HUES48 (cell line): ENCODE measurements around the gene ELAVL2.
A peak's percentile ranks its signal among the peaks of the same experiment; 100 is the strongest.

Experiments
- H3K27ac ChIP-seq: one replicate; pipeline ENCODE4 v1.7.0; 2013; ENCODE audit warnings: low read depth, low read length, inconsistent platforms
- H3K27me3 ChIP-seq: 2 replicates; pipeline ENCODE4 v1.6.1; 2013; ENCODE audit warnings: mild to moderate bottlenecking, low read length; ENCODE audit not compliant: control insufficient read depth, insufficient read depth
- H3K36me3 ChIP-seq: 2 replicates; pipeline ENCODE4 v1.6.1; 2013; ENCODE audit warnings: low read length; ENCODE audit not compliant: control insufficient read depth, insufficient read depth
- H3K4me1 ChIP-seq: 2 replicates; pipeline ENCODE4 v1.6.1; 2013; ENCODE audit warnings: mild to moderate bottlenecking, low read length; ENCODE audit not compliant: control insufficient read depth, insufficient read depth
- H3K4me3 ChIP-seq: 2 replicates; pipeline ENCODE4 v1.5.1; 2013; ENCODE audit warnings: mild to moderate bottlenecking, low read depth, low read length
- H3K9ac ChIP-seq: 2 replicates; pipeline ENCODE4 v1.6.1; 2013; ENCODE audit warnings: mild to moderate bottlenecking, low read depth, low read length, moderate library complexity
- H3K9me3 ChIP-seq: 2 replicates; pipeline ENCODE4 v1.6.1; 2013; ENCODE audit warnings: low read length; ENCODE audit not compliant: control insufficient read depth, insufficient read depth

ELAVL2 gene

GRCh38 chr9:23682891-23683431, 143.1 kb downstream of the ELAVL2 start:
- Histone ChIP-seq H3K9ac (no peak overlapping the region), H3K4me3 (no peak overlapping the region), H3K27ac (peak overlapping the region; percentile 49), H3K36me3 (peaks cover 5% of the 10 kb centered on the region; the same call in 1 of the 2 replicates), H3K9me3 (no peaks in the 10 kb centered on the region), H3K27me3 (no peaks in the 10 kb centered on the region), H3K4me1 (peaks cover 52% of the 10 kb centered on the region)

- Histone ChIP-seq H3K4me1 (peaks cover 57% of the 10 kb centered on the region), H3K27ac (no peak overlapping the region), H3K27me3 (no peaks in the 10 kb centered on the region), H3K36me3 (peaks cover 5% of the 10 kb centered on the region; the same call in 1 of the 2 replicates), H3K4me3 (no peak overlapping the region), H3K9ac (no peak overlapping the region), H3K9me3 (no peaks in the 10 kb centered on the region)
These were observed 143.7 kb downstream of the ELAVL2 start for GRCh38 chr9:23682352-23682751.

- Histone ChIP-seq H3K9ac (no peak overlapping the region), H3K4me1 (peaks cover 10% of the 10 kb centered on the region), H3K27me3 (no peaks in the 10 kb centered on the region), H3K9me3 (no peaks in the 10 kb centered on the region), H3K36me3 (peaks cover 30% of the 10 kb centered on the region), H3K27ac (no peak overlapping the region), H3K4me3 (no peak overlapping the region)
These were observed 148.6 kb downstream of the ELAVL2 start for GRCh38 chr9:23677446-23677845.

GRCh38 chr9:23674016-23674585, 151.9 kb downstream of the ELAVL2 start:
- H3K27ac ChIP-seq: no peak overlapping the region
- H3K9ac ChIP-seq: no peak overlapping the region
- no peak overlapping the region for H3K4me3 ChIP-seq
- H3K27me3 ChIP-seq: no peaks in the 10 kb centered on the region
- H3K4me1 ChIP-seq: peaks cover 9% of the 10 kb centered on the region; the same call in 1 of the 2 replicates
- no peaks in the 10 kb centered on the region for H3K9me3 ChIP-seq
- H3K36me3 ChIP-seq: peaks cover 51% of the 10 kb centered on the region

GRCh38 chr9:23672151-23672550, 153.9 kb downstream of the ELAVL2 start:
- Histone ChIP-seq H3K27ac (no peak overlapping the region), H3K4me1 (no peaks in the 10 kb centered on the region), H3K27me3 (no peaks in the 10 kb centered on the region), H3K9ac (no peak overlapping the region), H3K4me3 (no peak overlapping the region), H3K9me3 (no peaks in the 10 kb centered on the region), H3K36me3 (peaks cover 64% of the 10 kb centered on the region)

GRCh38 chr9:23669776-23670175, 156.3 kb downstream of the ELAVL2 start:
- Histone ChIP-seq H3K4me3 (no peak overlapping the region), H3K36me3 (peaks cover 76% of the 10 kb centered on the region), H3K9ac (no peak overlapping the region), H3K4me1 (no peaks in the 10 kb centered on the region), H3K9me3 (no peaks in the 10 kb centered on the region), H3K27ac (no peak overlapping the region), H3K27me3 (no peaks in the 10 kb centered on the region)

- Histone ChIP-seq H3K36me3 (peaks cover 66% of the 10 kb centered on the region), H3K4me1 (0 out of 2 replicates have a peak, but pooled peaks cover 1% of the 10 kb centered on the region), H3K4me3 (no peak overlapping the region), H3K9ac (no peak overlapping the region), H3K9me3 (no peaks in the 10 kb centered on the region), H3K27me3 (no peaks in the 10 kb centered on the region), H3K27ac (no peak overlapping the region)
These were observed 160.4 kb downstream of the ELAVL2 start for GRCh38 chr9:23665635-23666034.

- H3K27me3 ChIP-seq: no peaks in the 10 kb centered on the region
- no peak overlapping the region for H3K4me3 ChIP-seq
- H3K9me3 ChIP-seq: no peaks in the 10 kb centered on the region
- peaks cover 7% of the 10 kb centered on the region for H3K4me1 ChIP-seq
- peaks cover 65% of the 10 kb centered on the region for H3K36me3 ChIP-seq
- H3K27ac ChIP-seq: no peak overlapping the region
- no peak overlapping the region for H3K9ac ChIP-seq
These were observed 161.0 kb downstream of the ELAVL2 start for GRCh38 chr9:23665051-23665450.

GRCh38 chr9:23663946-23664345, 162.1 kb downstream of the ELAVL2 start:
- Histone ChIP-seq H3K27me3 (no peaks in the 10 kb centered on the region), H3K4me1 (peaks cover 18% of the 10 kb centered on the region), H3K9ac (no peak overlapping the region), H3K36me3 (peaks cover 54% of the 10 kb centered on the region), H3K9me3 (no peaks in the 10 kb centered on the region), H3K4me3 (no peak overlapping the region), H3K27ac (no peak overlapping the region)

- Histone ChIP-seq H3K36me3 (peaks cover 51% of the 10 kb centered on the region), H3K4me1 (peaks cover 21% of the 10 kb centered on the region), H3K9ac (no peak overlapping the region), H3K4me3 (no peak overlapping the region), H3K27ac (no peak overlapping the region), H3K9me3 (no peaks in the 10 kb centered on the region), H3K27me3 (no peaks in the 10 kb centered on the region)
These were observed 162.5 kb downstream of the ELAVL2 start for GRCh38 chr9:23663536-23663935.

GRCh38 chr9:23663125-23663524, 162.9 kb downstream of the ELAVL2 start:
- Histone ChIP-seq H3K27me3 (no peaks in the 10 kb centered on the region), H3K4me1 (peaks cover 21% of the 10 kb centered on the region), H3K9me3 (no peaks in the 10 kb centered on the region), H3K27ac (no peak overlapping the region), H3K36me3 (peaks cover 50% of the 10 kb centered on the region), H3K9ac (no peak overlapping the region), H3K4me3 (no peak overlapping the region)
